Esophagus squamous epithelium (tissue), 5 donors: ENCODE results near the gene CTSE. TPM values are rescaled to one million over a fixed set of nuclear protein-coding genes. Genes with fewer than 3 reads are reported as not detected.

ENCODE experiments used
- DNase-seq: peaks from one replicate; lab custom pipeline; 2025; lab: John Stamatoyannopoulos, UW
- H3K27ac ChIP-seq, 4 donors: fragments of 200-600 bp; sonication (generic); one replicate each; pipeline ENCODE4 v1.5.1; 2016 to 2019; ENCODE audit warnings: mild to moderate bottlenecking in 1 of 4
- H3K27me3 ChIP-seq, 4 donors: fragments of 200-600 bp; sonication (generic); 1 replicate in 3 of 4; 2 replicates in 1 of 4; pipeline versions ENCODE4 v1.5.1 to v1.6.0; 2017 to 2021; ENCODE audit warnings: antibody characterized with exemption in 1 of 4
- H3K36me3 ChIP-seq, 3 donors: fragments of 200-600 bp; sonication (generic); one replicate each; pipeline ENCODE4 v1.5.1; 2016 to 2019
- H3K4me1 ChIP-seq, 3 donors: fragments of 200-600 bp; sonication (generic); one replicate each; pipeline ENCODE4 v1.5.1; 2017 to 2019
- H3K4me3 ChIP-seq, 4 donors: fragments of 200-600 bp; sonication (generic); 1 replicate in 3 of 4; 2 replicates in 1 of 4; pipeline ENCODE4 v1.5.1; 2016 to 2019; ENCODE audit warnings: mild to moderate bottlenecking in 2 of 4, moderate library complexity in 1 of 4
- H3K9me3 ChIP-seq, 3 donors: fragments of 200-600 bp; sonication (generic); one replicate each; pipeline ENCODE4 v1.5.1; 2016 to 2019
- CTCF ChIP-seq, 6 experiments: fragments of 450-650 bp in 4 of 6; fragments of 200-600 bp in 2 of 6; sonication (generic) in 2 of 6; IDR thresholded peaks; one replicate each; pipeline ENCODE4 v1.5.1; 2016 to 2019; ENCODE audit warnings: antibody characterized with exemption in 6 of 6, mild to moderate bottlenecking in 4 of 6, moderate library complexity in 4 of 6
- POLR2A ChIP-seq, 4 donors: fragments of 450-650 bp; IDR thresholded peaks; one replicate each; pipeline ENCODE4 v1.6.1; 2017; ENCODE audit warnings: antibody characterized with exemption in 4 of 4, mild to moderate bottlenecking in 4 of 4, moderate library complexity in 3 of 4
- WGBS, 2 donors: methylation state at CpG; one replicate each; pipeline ENCODE4 v1.1.5; 2018; 5-methylcytosine and 5-hydroxymethylcytosine counted together
- intact Hi-C: fragments of 100-400 bp; cut with DNase I; formaldehyde crosslinking; loops from one replicate; pipeline ENCODE4 v1.15.0; 2022
- total RNA-seq, 4 donors: library from RNA; depleted of rRNA; stranded (reverse); fragments of >200 nt; gene quantifications; one replicate each; pipeline ENCODE4 v1.1.0, GENCODE V29; 2016
- donor health status: DM: yes; HTN: yes; CAD: no.

The CTSE gene
- total RNA-seq, 4 donors from 2014 or later = 0.32 to 0.48 (median 0.38) TPM; not detected in 1

GRCh38 chr1:206041640-206042039 lies 17.9 kb upstream of the CTSE start:
- 19 to 23% methylated on average over 6 to 7 of the region's 7 CpGs for WGBS, 2 donors
- intact Hi-C loops = no loop called here
- H3K27ac ChIP-seq = no peak overlapping the region

DNA sequence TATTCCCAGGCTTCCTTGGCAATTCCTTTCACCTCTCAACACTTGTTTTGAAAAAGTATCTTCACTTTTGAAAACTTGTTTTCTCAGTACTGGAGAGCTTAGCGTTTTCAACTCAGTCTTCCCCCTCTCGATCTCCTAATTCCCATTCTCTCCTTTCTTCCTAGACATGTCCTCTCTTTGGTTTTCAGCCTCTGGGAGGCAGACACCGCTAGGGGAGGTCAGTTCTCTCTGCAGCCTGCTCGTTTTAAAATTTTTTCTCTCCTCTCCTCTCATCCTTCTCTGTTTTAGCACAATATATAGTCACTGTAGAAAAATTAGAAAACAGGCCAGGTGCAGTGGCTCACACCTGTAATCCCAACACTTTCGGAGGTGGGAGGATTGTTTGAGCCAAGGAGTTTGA lies 16.6 kb upstream of the CTSE start:
- Histone ChIP-seq H3K4me1 (peaks cover 0 to 26% (median 0%) of the 10 kb centered on the region in 3 donors), H3K27ac (no peak overlapping the region), H3K36me3 (no peaks in the 10 kb centered on the region), H3K27me3 (peaks cover 0 to 22% (median 0%) of the 10 kb centered on the region in 4 donors), H3K4me3 (no peak overlapping the region), H3K9me3 (no peaks in the 10 kb centered on the region)
- DNase-seq = no peak
- 54 to 56% methylated on average over 5 of the region's 5 CpGs for WGBS, 2 donors
- intact Hi-C loops = no loop called here
- TF ChIP-seq POLR2A (IDR thresholded peaks at IDR 0.05) (no peak), CTCF (IDR thresholded peaks at IDR 0.05) (no peak)

More at GRCh38 chr1:206041640-206042039, 17.9 kb upstream of the CTSE start:
- Histone ChIP-seq H3K9me3 (no peaks in the 10 kb centered on the region), H3K4me3 (no peak overlapping the region), H3K27me3 (peaks cover 0 to 22% (median 0%) of the 10 kb centered on the region in 4 donors), H3K4me1 (peaks cover 0 to 21% (median 0%) of the 10 kb centered on the region in 3 donors), H3K36me3 (no peaks in the 10 kb centered on the region)
- TF ChIP-seq CTCF (IDR thresholded peaks at IDR 0.05) (no peak), POLR2A (IDR thresholded peaks at IDR 0.05) (no peak)
- DNase-seq = no peak

DNA sequence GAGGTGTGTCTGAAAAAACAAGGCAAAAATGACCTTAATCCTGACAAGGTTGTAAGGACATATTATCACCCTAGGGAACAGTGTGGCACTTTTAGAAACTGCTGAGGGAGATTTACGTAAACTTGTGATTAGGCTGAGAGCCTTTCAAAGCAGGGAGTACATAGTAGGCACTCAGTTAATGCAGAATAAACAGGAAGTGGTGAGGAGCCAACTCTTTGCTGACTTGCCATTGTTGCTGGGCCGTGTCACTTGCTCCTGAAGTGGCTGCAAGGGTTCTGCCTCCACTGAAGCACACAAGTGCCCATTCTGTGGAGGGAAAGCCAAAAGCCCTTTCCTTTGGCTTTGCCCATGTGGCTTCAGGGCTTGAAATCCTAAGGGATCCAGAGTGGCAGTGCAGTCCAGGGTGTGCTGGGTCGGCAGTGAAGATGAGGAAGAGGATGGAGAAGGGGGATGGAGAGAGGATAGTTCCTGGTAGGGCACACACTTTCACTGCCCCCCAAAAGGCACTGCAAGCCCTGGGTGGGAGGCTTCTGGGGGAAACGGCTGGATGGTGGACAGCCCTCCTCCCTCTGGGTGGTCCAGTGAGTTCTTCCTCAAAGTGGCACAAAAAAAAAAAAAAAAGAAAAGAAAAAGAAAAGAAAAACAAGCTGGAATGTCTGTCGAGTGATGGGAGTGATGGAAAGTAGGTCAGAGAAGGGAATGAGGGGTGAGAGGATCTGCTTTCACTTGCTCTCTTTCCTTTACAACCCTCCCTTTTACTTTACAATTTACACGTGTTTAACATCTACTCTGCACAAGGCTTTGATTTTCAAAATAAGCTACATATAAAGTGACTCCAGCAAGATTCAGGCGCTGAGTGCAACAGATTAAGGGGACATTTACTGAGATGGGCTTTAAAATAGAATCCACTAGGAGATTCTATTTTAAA lies 15.6 kb upstream of the CTSE start:
- no peaks in the 10 kb centered on the region for H3K9me3 ChIP-seq
- DNase-seq = no peak
- no peak overlapping the region for H3K27ac ChIP-seq
- H3K4me3 ChIP-seq = no peak overlapping the region
- 42 to 47% methylated on average over 6 to 7 of the region's 7 CpGs for WGBS, 2 donors
- intact Hi-C loops = no loop called here
- peaks cover 0 to 36% (median 0%) of the 10 kb centered on the region in 3 donors for H3K4me1 ChIP-seq
- no peak for TF ChIP-seq POLR2A (IDR thresholded peaks at IDR 0.05)
- TF ChIP-seq CTCF (IDR thresholded peaks at IDR 0.05) = no peak
- H3K27me3 ChIP-seq = peaks cover 0 to 22% (median 0%) of the 10 kb centered on the region in 4 donors
- no peaks in the 10 kb centered on the region for H3K36me3 ChIP-seq

GRCh38 chr1:206037581-206037980 lies 13.9 kb upstream of the CTSE start:
- 40 to 51% methylated on average over 9 of the region's 9 CpGs for WGBS, 2 donors
- TF ChIP-seq POLR2A (IDR thresholded peaks at IDR 0.05) (no peak), CTCF (IDR thresholded peaks at IDR 0.05) (no peak)
- Histone ChIP-seq H3K4me1 (peaks cover 0 to 41% (median 0%) of the 10 kb centered on the region in 3 donors), H3K36me3 (no peaks in the 10 kb centered on the region), H3K4me3 (no peak overlapping the region), H3K27ac (peak overlapping the region in 1 of 4 donors; percentile 2), H3K9me3 (no peaks in the 10 kb centered on the region), H3K27me3 (peaks cover 0 to 17% (median 0%) of the 10 kb centered on the region in 4 donors)
- no peak for DNase-seq
- intact Hi-C loops = no loop called here
